Measurements from ENCODE around the gene TRIM39.

Gene TRIM39

GRCh38 chr6:30340589-30341054, 13.9 kb downstream of the TRIM39 start:
- in situ Hi-C loops (cut with HindIII; ENCODE audit: low sequenced_read_pairs) = no loop called here
- H3K4me3 ChIP-seq (ENCODE audit: low read depth, low read length) = no peak overlapping the region
- no peak for TF ChIP-seq CTCF (IDR thresholded peaks at IDR 0.05; ENCODE audit: low read depth, low read length, missing control alignments)
- no peak for DNase-seq (ENCODE audit: low read depth)

GRCh38 chr6:30341218-30341617, 14.5 kb downstream of the TRIM39 start:
- in situ Hi-C loops (cut with HindIII; ENCODE audit: low sequenced_read_pairs) = no loop called here
- no peak overlapping the region for H3K4me3 ChIP-seq (ENCODE audit: low read depth, low read length)
- no peak for TF ChIP-seq CTCF (IDR thresholded peaks at IDR 0.05; ENCODE audit: low read depth, low read length, missing control alignments)
- DNase-seq (ENCODE audit: low read depth) = no peak

GRCh38 chr6:30341728-30342127, 15.0 kb downstream of the TRIM39 start:
- TF ChIP-seq CTCF (IDR thresholded peaks at IDR 0.05; ENCODE audit: low read depth, low read length, missing control alignments) = no peak
- H3K4me3 ChIP-seq (ENCODE audit: low read depth, low read length) = no peak overlapping the region
- DNase-seq (ENCODE audit: low read depth) = no peak
- in situ Hi-C loops (cut with HindIII; ENCODE audit: low sequenced_read_pairs) = no loop called here

- peak overlapping the region; percentile 83 for H3K4me3 ChIP-seq (ENCODE audit: low read depth, low read length)
- no peak for DNase-seq (ENCODE audit: low read depth)
- TF ChIP-seq CTCF (IDR thresholded peaks at IDR 0.05; ENCODE audit: low read depth, low read length, missing control alignments) = no peak
- in situ Hi-C loops (cut with HindIII; ENCODE audit: low sequenced_read_pairs) = no loop called here
These were observed 17.6 kb downstream of the TRIM39 start for GRCh38 chr6:30344191-30344867.

- peak within 1 kb of the TSS; percentile 83 for H3K4me3 ChIP-seq (ENCODE audit: low read depth, low read length)
- in situ Hi-C loops (cut with HindIII; ENCODE audit: low sequenced_read_pairs) = no loop called here
- peak; percentile 40 for DNase-seq (ENCODE audit: low read depth)
- no peak for TF ChIP-seq CTCF (IDR thresholded peaks at IDR 0.05; ENCODE audit: low read depth, low read length, missing control alignments)
These were observed 18.3 kb downstream of the TRIM39 start, which contains the start of gene RPP21 for GRCh38 chr6:30344868-30345671. Gene RPP21, plus strand, starts transcription at chr6:30345156. Its CDS starts 16 bp downstream, at chr6:30345172.

- TF ChIP-seq CTCF (IDR thresholded peaks at IDR 0.05; ENCODE audit: low read depth, low read length, missing control alignments) = no peak
- in situ Hi-C loops (cut with HindIII; ENCODE audit: low sequenced_read_pairs) = no loop called here
These were observed 19.1 kb downstream of the TRIM39 start for GRCh38 chr6:30345852-30346251.

More at GRCh38 chr6:30345852-30346251, 19.1 kb downstream of the TRIM39 start:
- H3K4me3 ChIP-seq (ENCODE audit: low read depth, low read length) = peak overlapping the region; percentile 83
- no peak for DNase-seq (ENCODE audit: low read depth)
